Measurements from ENCODE around the gene CLECL1. TPM values are rescaled to one million over a fixed set of nuclear protein-coding genes. Genes with fewer than 3 reads are reported as not detected.

Gene CLECL1
- total and polyA plus RNA-seq, 9 of the 15 experiments (the other 6 are each of a cell fraction or from before 2014, with no cell fraction given) = 0.13 to 0.25 TPM; not detected in 7

GRCh38 chr12:9756706-9757105 lies 23.8 kb upstream of the CLECL1 start:
- 0 out of 4 replicates have a peak, but pooled peaks of 1 of the 2 experiments have one; percentile 34 for TF ChIP-seq MLLT1 (IDR thresholded peaks at IDR 0.05)
- TF ChIP-seq ZNF277 (CRISPR knock-in tag; IDR thresholded peaks at IDR 0.05; ENCODE audit: borderline replicate concordance) = no peak
- peak; percentile 30; the same call in 1 of the 2 replicates for TF ChIP-seq POLR2AphosphoS5 (IDR thresholded peaks at IDR 0.05; ENCODE audit: control insufficient read depth, insufficient read depth, low read depth, low read length)

More at GRCh38 chr12:9756706-9757105, 23.8 kb upstream of the CLECL1 start:
- DNase-seq (ENCODE audit: extremely low read depth in 1 of 4, low spot score in 3 of 4) (no peak), FAIRE-seq (no peak), ATAC-seq (no peak)
- H3K27me3 ChIP-seq (ENCODE audit: control insufficient read depth in 2 of 2, insufficient read depth in 2 of 2, low read length in 2 of 2) = no peaks in the 10 kb centered on the region
- H3K4me2 ChIP-seq (ENCODE audit: insufficient read depth, low read length) = peak overlapping the region; percentile 61
- H3K36me3 ChIP-seq (ENCODE audit: control insufficient read depth, insufficient read depth, low read length) = peaks cover 43% of the 10 kb centered on the region
- CTCF ChIA-PET (ENCODE audit: low intra/inter-chr PET ratio) = no interaction called here
- H3K9me1 ChIP-seq (ENCODE audit: control insufficient read depth, insufficient read depth, low read length) = no peaks in the 10 kb centered on the region
- H2AFZ ChIP-seq (ENCODE audit: low read depth, low read length) = no peak overlapping the region
- no peaks in the 10 kb centered on the region; a peak in 1 of 5 replicates for H3K4me1 ChIP-seq (replicated peaks in 1 of 2; ENCODE audit: control insufficient read depth in 2 of 2, insufficient read depth in 2 of 2, low read length in 2 of 2)
- in situ Hi-C loops (cut with MboI) = no loop called here
- H3K9me3 ChIP-seq (replicated peaks; ENCODE audit: control insufficient read depth, insufficient read depth, low read depth, low read length) = no peaks in the 10 kb centered on the region
- H3K27ac ChIP-seq (ENCODE audit: extremely low read depth, low read depth, low read length) = no peak overlapping the region
- H3K79me2 ChIP-seq (ENCODE audit: control insufficient read depth, insufficient read depth, low read length) = peaks cover 73% of the 10 kb centered on the region
- H4K20me1 ChIP-seq (replicated peaks; ENCODE audit: control insufficient read depth, insufficient read depth, low read length) = no peaks in the 10 kb centered on the region; the same call in 1 of the 2 replicates
- H3K9ac ChIP-seq (ENCODE audit: insufficient read depth in 1 of 2, low read depth in 2 of 2, low read length in 2 of 2) = no peak overlapping the region; a peak in 1 of 4 replicates
- no TSS peak for BruUV-seq (replicated peaks)
- intact Hi-C loops (cut with micrococcal nuclease) = no loop called here
- WGBS (ENCODE audit: insufficient coverage, low coverage, missing lambda C conversion rate) = 62% methylated on average over 5 of the region's 5 CpGs
- POLR2A ChIA-PET = interaction anchor here (0.6 kb wide), 1 partner anchor 348 kb away, joined by 3 read pairs; no protein-coding TSS in a partner anchor
- H3K4me3 ChIP-seq = peak overlapping the region; percentile 15; the same call in 1 of the 2 replicates
